ENCODE results near the gene SPATA16. TPM values are rescaled to one million over a fixed set of nuclear protein-coding genes. Genes with fewer than 3 reads are reported as not detected.

Gene SPATA16
- total RNA-seq, 4 donors from 2014 or later, result not detected

GRCh38 chr3:172877011-172877410, 264.0 kb downstream of the SPATA16 start:
- Histone ChIP-seq H3K27me3 (no peaks in the 10 kb centered on the region), H3K9me3 (peaks cover 0 to 5% (median 0%) of the 10 kb centered on the region in 3 donors), H3K4me3 (no peak overlapping the region), H3K4me1 (no peaks in the 10 kb centered on the region), H3K27ac (no peak overlapping the region), H3K36me3 (no peaks in the 10 kb centered on the region)
- WGBS, 2 donors, result 56 to 60% methylated on average over 4 of the region's 4 CpGs
- no peak for TF ChIP-seq POLR2A (IDR thresholded peaks at IDR 0.05)
- intact Hi-C loops (cut with DNase I), result no loop called here
- DNase-seq, result no peak

GRCh38 chr3:172876297-172876696, 264.7 kb downstream of the SPATA16 start:
- 46 to 69% methylated on average over 3 of the region's 3 CpGs for WGBS, 2 donors
- H3K4me1 ChIP-seq, result no peaks in the 10 kb centered on the region

GRCh38 chr3:172875039-172875438, 266.0 kb downstream of the SPATA16 start:
- TF ChIP-seq POLR2A (IDR thresholded peaks at IDR 0.05), result no peak
- no peak for TF ChIP-seq CTCF (IDR thresholded peaks at IDR 0.05)
- 69 to 100% methylated on average over 1 of the region's 1 CpG for WGBS, 2 donors
- Histone ChIP-seq H3K36me3 (no peaks in the 10 kb centered on the region), H3K4me1 (peaks cover 0 to 3% (median 0%) of the 10 kb centered on the region in 3 donors), H3K4me3 (no peak overlapping the region), H3K9me3 (peaks cover 0 to under 1% (median 0%) of the 10 kb centered on the region in 3 donors), H3K27me3 (no peaks in the 10 kb centered on the region), H3K27ac (no peak overlapping the region)
- intact Hi-C loops (cut with DNase I), result no loop called here
- no peak for DNase-seq

More at GRCh38 chr3:172876297-172876696, 264.7 kb downstream of the SPATA16 start:
- no peak overlapping the region for H3K27ac ChIP-seq
- no peaks in the 10 kb centered on the region for H3K27me3 ChIP-seq
- TF ChIP-seq POLR2A (IDR thresholded peaks at IDR 0.05) (no peak), CTCF (IDR thresholded peaks at IDR 0.05) (no peak)
- H3K36me3 ChIP-seq, result no peaks in the 10 kb centered on the region
- no peak for DNase-seq
- intact Hi-C loops (cut with DNase I), result no loop called here
- H3K4me3 ChIP-seq, result no peak overlapping the region
- H3K9me3 ChIP-seq, result peaks cover 0 to 5% (median 0%) of the 10 kb centered on the region in 3 donors

- TF ChIP-seq CTCF (IDR thresholded peaks at IDR 0.05), result no peak
- TF ChIP-seq POLR2A (IDR thresholded peaks at IDR 0.05), result no peak
- H3K27me3 ChIP-seq, result no peaks in the 10 kb centered on the region
- H3K27ac ChIP-seq, result no peak overlapping the region
- H3K36me3 ChIP-seq, result no peaks in the 10 kb centered on the region
- 49 to 65% methylated on average over 3 of the region's 3 CpGs for WGBS, 2 donors
- no peak overlapping the region for H3K4me3 ChIP-seq
- H3K9me3 ChIP-seq, result no peaks in the 10 kb centered on the region
- no peak for DNase-seq
- intact Hi-C loops (cut with DNase I), result no loop called here
- peaks cover 0 to 16% (median 3%) of the 10 kb centered on the region in 3 donors for H3K4me1 ChIP-seq
Observed at GRCh38 chr3:172869784-172870518, 271.1 kb downstream of the SPATA16 start.

- Histone ChIP-seq H3K27me3 (no peaks in the 10 kb centered on the region), H3K27ac (no peak overlapping the region), H3K4me3 (no peak overlapping the region), H3K4me1 (peaks cover 0 to 16% (median 3%) of the 10 kb centered on the region in 3 donors), H3K36me3 (no peaks in the 10 kb centered on the region), H3K9me3 (no peaks in the 10 kb centered on the region)
- intact Hi-C loops (cut with DNase I), result no loop called here
- DNase-seq, result no peak
- WGBS, 2 donors, result 8 to 22% methylated on average over 3 of the region's 3 CpGs
- no peak for TF ChIP-seq POLR2A (IDR thresholded peaks at IDR 0.05)
- TF ChIP-seq CTCF (IDR thresholded peaks at IDR 0.05), result no peak
Observed at GRCh38 chr3:172869368-172869771, 271.7 kb downstream of the SPATA16 start.
